Tongue (tissue), 2 donors: Measurements from ENCODE around the gene POLR3G. TPM values are rescaled to one million over a fixed set of nuclear protein-coding genes. Genes with fewer than 3 reads are reported as not detected.

Experiments used
- DNase-seq: peaks from one replicate; pipeline ENCODE4 v3.0.0-alpha.2; 2015
- total RNA-seq: library from RNA; depleted of rRNA; stranded (reverse); fragments of >200 nt; gene quantifications from one replicate; pipeline ENCODE4 v1.2.3, GENCODE V29; 2014

POLR3G gene
- total RNA-seq, 1 donor from 2014 or later, result 1.5 TPM

GRCh38 chr5:90503596-90503995 is 28.9 kb downstream of the POLR3G start:
- no peak for DNase-seq

- DNase-seq, result no peak
These were observed 30.1 kb downstream of the POLR3G start for GRCh38 chr5:90504743-90505142.

GRCh38 chr5:90506221-90506620 is 31.6 kb downstream of the POLR3G start:
- no peak for DNase-seq

GRCh38 chr5:90510438-90510837 is 35.8 kb downstream of the POLR3G start:
- DNase-seq, result no peak

- no peak for DNase-seq
These were observed 39.9 kb downstream of the POLR3G start for GRCh38 chr5:90514520-90514919.

GRCh38 chr5:90518661-90519060 is 44.0 kb downstream of the POLR3G start:
- DNase-seq, result no peak

GRCh38 chr5:90519081-90519480 is 44.4 kb downstream of the POLR3G start:
- DNase-seq, result no peak

- DNase-seq, result peak; percentile 61
These were observed 54.0 kb downstream of the POLR3G start for GRCh38 chr5:90528601-90529193.

- peak; percentile 99 for DNase-seq
These were observed 54.7 kb downstream of the POLR3G start, which contains the start of gene LYSMD3 for GRCh38 chr5:90529194-90529938. Gene LYSMD3 (minus strand): TSS chr5:90529584. CDS start chr5:90525289, 4,295 bp downstream.

GRCh38 chr5:90529939-90530677 is 55.4 kb downstream of the POLR3G start:
- peak; percentile 90 for DNase-seq

- DNase-seq, result peak; percentile 11
These were observed 56.2 kb downstream of the POLR3G start for GRCh38 chr5:90530736-90531487.

GRCh38 chr5:90533794-90534193 is 59.1 kb downstream of the POLR3G start:
- no peak for DNase-seq

- no peak for DNase-seq
These were observed 60.3 kb downstream of the POLR3G start for GRCh38 chr5:90534922-90535321.

GRCh38 chr5:90542827-90543519 is 68.3 kb downstream of the POLR3G start:
- no peak for DNase-seq

- no peak for DNase-seq
These were observed 70.8 kb downstream of the POLR3G start for GRCh38 chr5:90545511-90545910.

- no peak for DNase-seq
These were observed 71.7 kb downstream of the POLR3G start for GRCh38 chr5:90546216-90546837.

- DNase-seq, result no peak
These were observed 72.4 kb downstream of the POLR3G start for GRCh38 chr5:90547072-90547536.

GRCh38 chr5:90548069-90548593 is 73.5 kb downstream of the POLR3G start:
- no peak for DNase-seq

- no peak for DNase-seq
These were observed 74.6 kb downstream of the POLR3G start for GRCh38 chr5:90549223-90549622.

- DNase-seq, result no peak
These were observed 75.1 kb downstream of the POLR3G start for GRCh38 chr5:90549729-90550275.

- DNase-seq, result no peak
These were observed 76.3 kb downstream of the POLR3G start for GRCh38 chr5:90550963-90551362.
